CD14-positive monocyte (primary cell): ENCODE measurements around the gene NFAM1. TPM values are rescaled to one million over a fixed set of nuclear protein-coding genes. Genes with fewer than 3 reads are reported as not detected.

ENCODE experiments used
- DNase-seq, 3 donors: peaks; one replicate each; pipeline ENCODE4 v3.0.0-alpha.2; 2011 to 2022
- H2AFZ ChIP-seq: 2 replicates; pipeline ENCODE4 v1.6.0; 2012; ENCODE audit warnings: mild to moderate bottlenecking, low read depth, low read length, inconsistent platforms; ENCODE audit not compliant: insufficient read depth, poor library complexity, severe bottlenecking
- H3K27ac ChIP-seq, 2 donors: 1 replicate in 1 of 2; 2 replicates in 1 of 2; pipeline ENCODE4 v1.5.1; 2012 to 2013; ENCODE audit warnings: low read length in 2 of 2, control low read depth in 1 of 2, inconsistent platforms in 1 of 2, low read depth in 1 of 2, mild to moderate bottlenecking in 1 of 2
- H3K27me3 ChIP-seq, 2 donors: one replicate each; pipeline versions ENCODE4 v1.6.0 to v1.6.1; 2011 to 2013; ENCODE audit warnings: low read length in 2 of 2; ENCODE audit not compliant: control insufficient read depth in 2 of 2, insufficient read depth in 2 of 2
- H3K36me3 ChIP-seq, 2 donors: replicated peaks in 1 of 2; 1 replicate in 1 of 2; 2 replicates in 1 of 2; pipeline versions ENCODE4 v1.5.1 to v1.6.1; 2012 to 2013; ENCODE audit warnings: low read length in 2 of 2, control low read depth in 1 of 2, inconsistent platforms in 1 of 2, mild to moderate bottlenecking in 1 of 2; ENCODE audit not compliant: insufficient read depth in 2 of 2, control insufficient read depth in 1 of 2
- H3K4me1 ChIP-seq, 2 donors: 1 replicate in 1 of 2; 2 replicates in 1 of 2; pipeline versions ENCODE4 v1.5.1 to v1.6.1; 2012 to 2013; ENCODE audit warnings: low read length in 2 of 2, control low read depth in 1 of 2, inconsistent platforms in 1 of 2, mild to moderate bottlenecking in 1 of 2, moderate library complexity in 1 of 2; ENCODE audit not compliant: insufficient read depth in 2 of 2, control insufficient read depth in 1 of 2
- H3K4me2 ChIP-seq: replicated peaks from 2 replicates; pipeline ENCODE3; 2012; ENCODE audit warnings: low read length, moderate library complexity, mild to moderate bottlenecking; ENCODE audit not compliant: poor library complexity, severe bottlenecking; ENCODE audit errors: extremely low read depth
- H3K4me3 ChIP-seq, 3 experiments: fragments of 200-600 bp in 1 of 3; sonication (generic) in 1 of 3; replicated peaks in 1 of 3; 1 replicate in 2 of 3; 2 replicates in 1 of 3; pipeline ENCODE4 v1.5.1; 2011 to 2013; ENCODE audit warnings: low read length in 3 of 3, mild to moderate bottlenecking in 3 of 3, control low read depth in 2 of 3, low read depth in 2 of 3, inconsistent platforms in 1 of 3, moderate library complexity in 1 of 3
- H3K79me2 ChIP-seq: 2 replicates; pipeline ENCODE4 v1.6.0; 2012; ENCODE audit warnings: mild to moderate bottlenecking, control low read depth, inconsistent platforms, low read length, moderate library complexity; ENCODE audit not compliant: insufficient read depth
- H3K9ac ChIP-seq: 2 replicates; pipeline ENCODE4 v1.6.0; 2017; ENCODE audit warnings: low read length, mild to moderate bottlenecking; ENCODE audit not compliant: insufficient read depth, poor library complexity, severe bottlenecking
- H3K9me3 ChIP-seq, 2 donors: replicated peaks in 1 of 2; 1 replicate in 1 of 2; 2 replicates in 1 of 2; pipeline versions ENCODE4 v1.5.1 to v1.6.1; 2012 to 2013; ENCODE audit warnings: low read length in 2 of 2, control low read depth in 1 of 2; ENCODE audit not compliant: control insufficient read depth in 1 of 2, insufficient read depth in 1 of 2
- H4K20me1 ChIP-seq: 2 replicates; pipeline ENCODE4 v1.6.0; 2012; ENCODE audit warnings: mild to moderate bottlenecking, low read length, control low read depth, moderate library complexity; ENCODE audit not compliant: insufficient read depth
- H3K27ac Mint-ChIP-seq, 7 donors: one replicate each; pipeline ENCODE4 v1.8.0; 2020; ENCODE audit warnings: mild to moderate bottlenecking in 7 of 7, mixed read lengths in 7 of 7, moderate library complexity in 6 of 7, inconsistent platforms in 2 of 7
- H3K27me3 Mint-ChIP-seq, 3 donors: one replicate each; pipeline ENCODE4 v1.8.0; 2021 to 2022; ENCODE audit warnings: low read depth in 3 of 3, mild to moderate bottlenecking in 3 of 3, mixed read lengths in 3 of 3, moderate library complexity in 3 of 3, inconsistent platforms in 1 of 3
- H3K36me3 Mint-ChIP-seq, 2 donors: one replicate each; pipeline ENCODE4 v1.8.0; 2020; ENCODE audit warnings: mixed read lengths in 2 of 2, inconsistent platforms in 1 of 2, mild to moderate bottlenecking in 1 of 2
- H3K4me1 Mint-ChIP-seq: one replicate; pipeline ENCODE4 v1.8.0; 2020; ENCODE audit warnings: mild to moderate bottlenecking, mixed read lengths
- H3K4me3 Mint-ChIP-seq, 2 donors: one replicate each; pipeline ENCODE4 v1.8.0; 2020; ENCODE audit warnings: mild to moderate bottlenecking in 2 of 2, mixed read lengths in 2 of 2, moderate library complexity in 1 of 2
- H3K9me3 Mint-ChIP-seq, 7 donors: one replicate each; pipeline ENCODE4 v1.8.0; 2020 to 2022; ENCODE audit warnings: mixed read lengths in 7 of 7, mild to moderate bottlenecking in 6 of 7, moderate library complexity in 6 of 7, inconsistent platforms in 2 of 7
- CTCF ChIP-seq: fragments of 200-600 bp; IDR thresholded peaks from one replicate; pipeline ENCODE4 v1.8.0; 2022; ENCODE audit warnings: antibody characterized with exemption, mild to moderate bottlenecking
- WGBS: methylation state at CpG from one replicate; pipeline ENCODE4 v1.1.5; 2013; ENCODE audit warnings: missing lambda C conversion rate; ENCODE audit not compliant: insufficient coverage; 5-methylcytosine and 5-hydroxymethylcytosine counted together
- intact Hi-C, 2 donors: fragments of 100-400 bp; cut with micrococcal nuclease; formaldehyde crosslinking; loops; one replicate each; pipeline versions ENCODE4 v1.15.0 to v1.15.1; 2023
- polyA plus RNA-seq, 3 donors: library from polyadenylated mRNA; depleted of rRNA in 1 of 3; unstranded in 2 of 3; stranded (reverse) in 1 of 3; fragments of 300-500 nt in 2 of 3; fragments of >200 nt in 1 of 3; fragmentation: Illumina TruSeq in 2 of 3; gene quantifications; 1 replicate in 2 of 3; 2 replicates in 1 of 3; pipeline ENCODE4 v1.2.3, GENCODE V29; 2012 to 2021

Gene NFAM1
- polyA plus RNA-seq, 3 donors: 36.0 to 71.0 (median 69.7) TPM

DNA sequence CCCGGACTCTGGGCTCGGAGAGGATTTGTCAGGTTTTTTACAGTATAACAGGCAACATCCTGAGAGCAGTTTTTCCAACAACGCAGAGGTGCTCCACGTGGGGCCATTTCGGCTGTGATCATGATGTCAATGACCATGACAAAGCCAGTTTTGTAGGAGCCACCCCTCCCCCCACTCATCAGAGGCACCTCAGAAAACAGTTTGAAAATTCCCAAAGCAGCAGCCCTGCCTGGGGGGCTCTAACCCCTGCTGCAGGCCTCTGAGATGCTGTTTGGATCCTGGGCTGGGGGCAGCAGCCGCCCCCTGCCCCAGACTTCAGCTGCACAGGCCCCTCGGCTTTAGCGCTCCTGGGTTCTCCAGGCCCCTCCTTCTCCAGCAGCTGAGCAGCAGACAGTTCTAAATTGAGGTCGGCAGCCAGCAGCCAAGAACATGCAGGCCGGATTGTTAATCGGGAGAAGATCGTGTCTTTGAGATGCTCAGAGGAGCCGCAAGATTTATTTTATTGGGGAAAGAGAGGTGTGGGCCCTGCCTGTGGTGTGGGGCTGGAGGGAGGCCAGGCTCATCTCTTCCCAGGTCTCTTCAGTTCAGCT lies 19.4 kb downstream of the NFAM1 start:
- intact Hi-C loops: no loop called here
- Histone ChIP-seq H4K20me1 (peaks cover 100% of the 10 kb centered on the region), H3K27me3 (no peaks in the 10 kb centered on the region), H3K9ac (no peak overlapping the region), H3K9me3 (no peaks in the 10 kb centered on the region), H2AFZ (no peak overlapping the region), H3K4me3 (no peak overlapping the region), H3K4me1 (peaks cover 0 to under 1% of the 10 kb centered on the region in 2 donors), H3K4me2 (no peak overlapping the region), H3K36me3 (peaks cover 78 to 95% of the 10 kb centered on the region in 2 donors), H3K79me2 (peaks cover 83% of the 10 kb centered on the region), H3K27ac (peak overlapping the region in 1 of 2 donors; percentile 26)
- H3K9me3 Mint-ChIP-seq: peaks cover 0 to 3% (median 0%) of the 10 kb centered on the region in 7 donors
- WGBS: 89% methylated on average over 13 of the region's 13 CpGs
- peaks cover 24% of the 10 kb centered on the region for H3K4me1 Mint-ChIP-seq
- TF ChIP-seq CTCF: no peak
- H3K36me3 Mint-ChIP-seq: peaks cover 68 to 93% of the 10 kb centered on the region in 2 donors
- H3K4me3 Mint-ChIP-seq: no peak overlapping the region
- H3K27me3 Mint-ChIP-seq: no peaks in the 10 kb centered on the region
- no peak for DNase-seq
- peak overlapping the region in 2 of 7 donors; percentile 70 to 80 for H3K27ac Mint-ChIP-seq

GRCh38 chr22:42410708-42411107 lies 21.5 kb downstream of the NFAM1 start:
- Histone ChIP-seq H3K4me1 (no peaks in the 10 kb centered on the region), H3K4me3 (no peak overlapping the region), H3K36me3 (peaks cover 83 to 95% of the 10 kb centered on the region in 2 donors), H3K27ac (no peak overlapping the region), H3K9ac (no peak overlapping the region), H3K4me2 (no peak overlapping the region), H3K27me3 (no peaks in the 10 kb centered on the region), H3K9me3 (no peaks in the 10 kb centered on the region), H2AFZ (no peak overlapping the region), H4K20me1 (peaks cover 100% of the 10 kb centered on the region), H3K79me2 (peaks cover 64% of the 10 kb centered on the region)
- 100% methylated on average over 3 of the region's 7 CpGs for WGBS
- Mint-ChIP-seq H3K27ac (no peak overlapping the region), H3K9me3 (peaks cover 0 to 3% (median 0%) of the 10 kb centered on the region in 7 donors), H3K4me1 (peaks cover 9% of the 10 kb centered on the region), H3K36me3 (peaks cover 74 to 93% of the 10 kb centered on the region in 2 donors), H3K27me3 (no peaks in the 10 kb centered on the region), H3K4me3 (no peak overlapping the region)
- TF ChIP-seq CTCF: no peak
- intact Hi-C loops: no loop called here
- no peak for DNase-seq
